HUES48 (cell line): Measurements from ENCODE around the gene RAB11FIP5.

ENCODE experiments used
- H3K27ac ChIP-seq: one replicate; pipeline ENCODE4 v1.7.0; 2013; ENCODE audit warnings: low read depth, low read length, inconsistent platforms
- H3K27me3 ChIP-seq: 2 replicates; pipeline ENCODE4 v1.6.1; 2013; ENCODE audit warnings: mild to moderate bottlenecking, low read length; ENCODE audit not compliant: control insufficient read depth, insufficient read depth
- H3K36me3 ChIP-seq: 2 replicates; pipeline ENCODE4 v1.6.1; 2013; ENCODE audit warnings: low read length; ENCODE audit not compliant: control insufficient read depth, insufficient read depth
- H3K4me1 ChIP-seq: 2 replicates; pipeline ENCODE4 v1.6.1; 2013; ENCODE audit warnings: mild to moderate bottlenecking, low read length; ENCODE audit not compliant: control insufficient read depth, insufficient read depth
- H3K4me3 ChIP-seq: 2 replicates; pipeline ENCODE4 v1.5.1; 2013; ENCODE audit warnings: mild to moderate bottlenecking, low read depth, low read length
- H3K9ac ChIP-seq: 2 replicates; pipeline ENCODE4 v1.6.1; 2013; ENCODE audit warnings: mild to moderate bottlenecking, low read depth, low read length, moderate library complexity
- H3K9me3 ChIP-seq: 2 replicates; pipeline ENCODE4 v1.6.1; 2013; ENCODE audit warnings: low read length; ENCODE audit not compliant: control insufficient read depth, insufficient read depth

RAB11FIP5 gene

DNA sequence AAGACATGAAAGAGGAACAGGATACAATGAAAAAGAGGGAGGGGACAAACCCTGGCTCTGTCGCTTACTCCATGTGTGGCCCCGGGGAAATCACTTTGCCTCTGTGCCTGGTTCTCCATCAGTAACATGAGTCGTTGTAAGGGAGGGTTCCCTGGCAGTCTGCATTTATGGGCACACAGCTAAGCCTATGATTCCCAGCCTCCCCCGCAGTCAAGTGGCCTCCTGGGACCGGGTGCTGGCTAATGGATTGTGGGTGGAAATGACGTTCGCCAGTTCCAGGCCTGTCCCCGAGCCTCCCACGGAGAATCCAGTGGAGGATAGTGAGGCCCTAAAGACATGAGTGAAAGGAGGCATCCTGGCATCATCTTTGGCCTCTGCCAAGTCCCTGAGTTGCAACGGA is 83.9 kb downstream of the RAB11FIP5 start:
- Histone ChIP-seq H3K4me3 (no peak overlapping the region), H3K36me3 (peaks cover 6% of the 10 kb centered on the region), H3K4me1 (no peaks in the 10 kb centered on the region), H3K9me3 (no peaks in the 10 kb centered on the region), H3K27ac (no peak overlapping the region), H3K9ac (no peak overlapping the region), H3K27me3 (no peaks in the 10 kb centered on the region)

DNA sequence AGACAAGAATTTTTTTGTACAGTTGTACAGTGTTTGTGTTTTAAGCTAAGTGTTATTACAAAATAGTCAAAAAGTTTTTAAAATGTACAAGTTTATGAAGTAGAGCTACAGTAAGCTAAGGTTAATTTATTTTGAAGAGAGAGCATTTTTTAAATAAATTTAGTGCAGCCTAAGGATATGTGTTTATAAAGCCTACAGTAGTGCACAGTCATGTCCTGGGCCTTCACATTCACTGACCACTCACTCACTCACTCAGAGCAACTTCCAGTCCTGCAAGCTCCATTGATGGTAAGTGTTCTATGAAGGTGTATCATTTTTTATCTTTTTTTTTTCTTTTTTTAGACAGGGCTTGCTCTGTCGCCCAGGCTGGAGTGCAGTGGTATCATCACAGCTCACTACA is 85.4 kb downstream of the RAB11FIP5 start:
- Histone ChIP-seq H3K27ac (no peak overlapping the region), H3K4me1 (no peaks in the 10 kb centered on the region), H3K9ac (no peak overlapping the region), H3K9me3 (no peaks in the 10 kb centered on the region), H3K36me3 (peaks cover 10% of the 10 kb centered on the region), H3K4me3 (no peak overlapping the region), H3K27me3 (no peaks in the 10 kb centered on the region)

DNA sequence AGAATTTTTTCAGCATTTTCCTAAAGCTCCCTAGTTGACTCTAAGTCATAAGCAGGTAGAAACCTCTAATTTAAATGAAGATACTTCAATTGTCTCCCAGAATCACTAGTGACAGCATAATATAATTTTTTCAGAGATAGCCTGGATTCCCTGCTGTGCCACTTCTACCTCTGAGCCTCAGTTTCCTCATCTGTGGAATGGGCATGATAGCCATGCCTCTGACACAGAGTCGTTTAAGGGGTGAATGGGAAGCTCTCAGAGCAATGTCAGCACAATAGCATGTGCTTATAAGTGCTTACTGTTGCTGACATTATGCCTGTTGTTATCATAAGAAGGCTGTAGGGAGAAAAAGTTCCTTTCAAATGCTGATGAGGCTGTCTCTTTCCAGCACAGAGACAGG is 89.3 kb downstream of the RAB11FIP5 start:
- Histone ChIP-seq H3K36me3 (peaks cover 17% of the 10 kb centered on the region), H3K27me3 (no peaks in the 10 kb centered on the region), H3K9me3 (no peaks in the 10 kb centered on the region), H3K27ac (no peak overlapping the region), H3K9ac (no peak overlapping the region), H3K4me3 (no peak overlapping the region), H3K4me1 (no peaks in the 10 kb centered on the region)
